Coronary artery (tissue), 2 donors: ENCODE results near the gene TMEM231.
"Not testable (repeated sequence)": the region's sequence is repeated elsewhere in the genome, so short reads cannot be mapped to it uniquely, and the experiment has no call there.

Source experiments
- DNase-seq: peaks from one replicate; pipeline ENCODE4 v3.0.0-alpha.2; 2017; ENCODE audit warnings: low spot score
- H3K27ac ChIP-seq, 2 donors: fragments of 200-600 bp; sonication (generic); one replicate each; pipeline ENCODE4 v1.5.1; 2016 to 2019
- H3K4me3 ChIP-seq: fragments of 200-600 bp; sonication (generic); 2 replicates; pipeline ENCODE4 v1.5.1; 2016; ENCODE audit warnings: mild to moderate bottlenecking, moderate library complexity
- CTCF ChIP-seq: fragments of 200-600 bp; sonication (generic); IDR thresholded peaks from one replicate; pipeline ENCODE4 v1.5.1; 2019; ENCODE audit warnings: antibody characterized with exemption

TMEM231 gene

GRCh38 chr16:75552951-75553350 is 3.1 kb downstream of the TMEM231 start:
- H3K27ac ChIP-seq: peak overlapping the region in 1 of 2 donors; percentile 4

GRCh38 chr16:75550211-75550662 is 5.8 kb downstream of the TMEM231 start:
- DNase-seq: no peak
- no peak overlapping the region for H3K4me3 ChIP-seq
- TF ChIP-seq CTCF: no peak
- peak overlapping the region in 1 of 2 donors; percentile 18 for H3K27ac ChIP-seq

More at GRCh38 chr16:75552951-75553350, 3.1 kb downstream of the TMEM231 start:
- no peak overlapping the region for H3K4me3 ChIP-seq
- TF ChIP-seq CTCF: no peak
- DNase-seq: no peak

GRCh38 chr16:75548456-75548855 is 7.6 kb downstream of the TMEM231 start:
- DNase-seq, H3K27ac ChIP-seq, H3K4me3 ChIP-seq: not testable (repeated sequence)

- DNase-seq: no peak
- H3K27ac ChIP-seq: no peak overlapping the region
- TF ChIP-seq CTCF: no peak
- H3K4me3 ChIP-seq: no peak overlapping the region
These were observed 9.8 kb downstream of the TMEM231 start for GRCh38 chr16:75546293-75546692.

- DNase-seq, H3K4me3 ChIP-seq, H3K27ac ChIP-seq: not testable (repeated sequence)
These were observed 10.2 kb downstream of the TMEM231 start for GRCh38 chr16:75545879-75546278.

GRCh38 chr16:75542462-75542861 is 13.6 kb downstream of the TMEM231 start:
- not testable (repeated sequence) for H3K27ac ChIP-seq, H3K4me3 ChIP-seq, DNase-seq

- H3K27ac ChIP-seq: no peak overlapping the region
- no peak for TF ChIP-seq CTCF
- DNase-seq: no peak
- H3K4me3 ChIP-seq: no peak overlapping the region
These were observed 14.8 kb downstream of the TMEM231 start for GRCh38 chr16:75541236-75541635.

GRCh38 chr16:75538882-75539565 is 17.0 kb downstream of the TMEM231 start:
- not testable (repeated sequence) for DNase-seq, H3K4me3 ChIP-seq
- H3K27ac ChIP-seq: peak overlapping the region in 1 of 2 donors; percentile 72

- Histone ChIP-seq H3K4me3 (no peak overlapping the region), H3K27ac (no peak overlapping the region)
- TF ChIP-seq CTCF: no peak
- DNase-seq: no peak
These were observed 18.3 kb downstream of the TMEM231 start for GRCh38 chr16:75537776-75538175.
